HepG2 (cell line): ENCODE results near the gene APRT. TPM values are rescaled to one million over a fixed set of nuclear protein-coding genes. Genes with fewer than 3 reads are reported as not detected.

Source experiments
- ARNTL ChIP-seq: sonication (generic); formaldehyde crosslinking; IDR thresholded peaks from 2 replicates; pipeline ENCODE4 v1.4.0; 2020; ENCODE audit warnings: mild to moderate bottlenecking, missing genetic modification reagents
- ASH2L ChIP-seq: fragments of 300-600, 200-600 bp; sonication (generic); IDR thresholded peaks from 2 replicates; pipeline ENCODE4 v1.7.0; 2017; ENCODE audit warnings: low read depth, mild to moderate bottlenecking, moderate library complexity, mixed read lengths, low read length; ENCODE audit not compliant: insufficient read length
- KIAA2018 ChIP-seq: sonication (generic); formaldehyde crosslinking; IDR thresholded peaks from 2 replicates; pipeline ENCODE4 v1.5.0; 2020; ENCODE audit warnings: mild to moderate bottlenecking, missing genetic modification reagents, borderline replicate concordance
- MXD4 ChIP-seq: IDR thresholded peaks from 2 replicates; pipeline ENCODE4 v1.6.1; 2016; ENCODE audit warnings: mild to moderate bottlenecking, missing biosample characterization, missing genetic modification reagents
- NFYC ChIP-seq: IDR thresholded peaks from 2 replicates; pipeline ENCODE4 v1.6.1; 2016; ENCODE audit warnings: missing genetic modification reagents, missing compliant biosample characterization
- TFAP4 ChIP-seq: sonication (generic); IDR thresholded peaks from 2 replicates; pipeline ENCODE4 v1.6.1; 2016; ENCODE audit warnings: low read depth, borderline replicate concordance
- TFDP2 ChIP-seq: sonication (generic); formaldehyde crosslinking; IDR thresholded peaks from 2 replicates; pipeline ENCODE4 v1.4.0; 2020; ENCODE audit warnings: missing genetic modification reagents
- THRA ChIP-seq: sonication (generic); formaldehyde crosslinking; IDR thresholded peaks from 2 replicates; pipeline ENCODE4 v1.4.0; 2020; ENCODE audit warnings: missing genetic modification reagents, borderline replicate concordance
- TRAFD1 ChIP-seq: sonication (generic); formaldehyde crosslinking; IDR thresholded peaks from 2 replicates; pipeline ENCODE4 v1.5.1; 2020; ENCODE audit warnings: missing genetic modification reagents, mild to moderate bottlenecking, borderline replicate concordance
- ZBTB46 ChIP-seq: sonication (generic); formaldehyde crosslinking; IDR thresholded peaks from 2 replicates; pipeline ENCODE4 v1.4.0; 2020; ENCODE audit warnings: mild to moderate bottlenecking, missing genetic modification reagents, borderline replicate concordance
- ZNF367 ChIP-seq: sonication (generic); formaldehyde crosslinking; IDR thresholded peaks from 2 replicates; pipeline ENCODE4 v1.4.0; 2020; ENCODE audit warnings: missing genetic modification reagents, borderline replicate concordance
- ZNF615 ChIP-seq: sonication (generic); formaldehyde crosslinking; IDR thresholded peaks from 2 replicates; pipeline ENCODE4 v1.5.0; 2020; ENCODE audit warnings: mild to moderate bottlenecking, missing genetic modification reagents, borderline replicate concordance
- polyA plus RNA-seq, 8 experiments: library from polyadenylated mRNA; depleted of rRNA in 3 of 8; stranded (reverse) in 7 of 8; unstranded in 1 of 8; fragments of >200 nt; fragmentation: Illumina TruSeq in 4 of 8; extraction: Trizol in 4 of 8; gene quantifications; 2 replicates each; pipeline versions ENCODE4 v1.2.1 to v1.2.3, GENCODE V29; 2011 to 2016; ENCODE audit warnings: low read depth in 4 of 8, missing spikeins in 1 of 8, mixed read lengths in 1 of 8; ENCODE audit not compliant: insufficient read depth in 1 of 8
- total RNA-seq, 5 experiments: library from RNA; depleted of rRNA; stranded (reverse); fragments of >200 nt; fragmentation: Illumina TruSeq; extraction: Trizol; gene quantifications; 2 replicates each; pipeline ENCODE4 v1.2.3, GENCODE V29; 2016; ENCODE audit warnings: low read depth in 1 of 5

APRT gene
- total and polyA plus RNA-seq, 2 of the 13 experiments (the other 11 are each of a cell fraction or from before 2014, with no cell fraction given): 155 to 242 TPM

GRCh38 chr16:88787579-88788314 is 24.0 kb downstream of the APRT start (continued):
- no peak for TF ChIP-seq TFDP2 (CRISPR knock-in tag)
- TF ChIP-seq ARNTL (CRISPR knock-in tag): no peak
- no peak for TF ChIP-seq KIAA2018 (CRISPR knock-in tag)
- TF ChIP-seq THRA (CRISPR knock-in tag): peak; percentile 22; the same call in 1 of the 2 replicates
- no peak for TF ChIP-seq NFYC (CRISPR knock-in tag)
- TF ChIP-seq ASH2L: peak; percentile 11
- TF ChIP-seq ZBTB46: no peak
- peak; percentile 78 for TF ChIP-seq TFAP4
- TF ChIP-seq MXD4: no peak
- TF ChIP-seq ZNF367 (CRISPR knock-in tag): no peak
- TF ChIP-seq ZNF615 (CRISPR knock-in tag): no peak
- TF ChIP-seq TRAFD1 (CRISPR knock-in tag): no peak
